Lung (tissue), 12 donors: ENCODE results near the gene CCDC106. TPM values are rescaled to one million over a fixed set of nuclear protein-coding genes. Genes with fewer than 3 reads are reported as not detected.

Experiments used
- ATAC-seq: fragments of 200-7000 bp; cut with Tn5 transposase; one replicate; pipeline ENCODE4 v1.9.1; 2020; ENCODE audit warnings: moderate number of reproducible peaks; ENCODE audit not compliant: insufficient read depth, low FRiP score
- DNase-seq, 3 donors: peaks; one replicate each; pipeline ENCODE4 v3.0.0-alpha.2; 2013 to 2017
- H3K27ac ChIP-seq, 2 donors: one replicate each; pipeline ENCODE4 v1.5.1; 2013; ENCODE audit warnings: mild to moderate bottlenecking in 2 of 2, moderate library complexity in 2 of 2, control low read depth in 1 of 2, inconsistent platforms in 1 of 2, low read depth in 1 of 2, low read length in 1 of 2
- H3K27me3 ChIP-seq, 3 donors: one replicate each; pipeline ENCODE4 v1.5.1; 2013; ENCODE audit warnings: low read length in 2 of 3; ENCODE audit not compliant: control insufficient read depth in 3 of 3, insufficient read depth in 3 of 3
- H3K36me3 ChIP-seq, 4 donors: one replicate each; pipeline ENCODE4 v1.5.1; 2013; ENCODE audit warnings: low read length in 4 of 4, mild to moderate bottlenecking in 1 of 4, moderate library complexity in 1 of 4; ENCODE audit not compliant: control insufficient read depth in 4 of 4, insufficient read depth in 4 of 4
- H3K4me1 ChIP-seq, 5 donors: one replicate each; pipeline ENCODE4 v1.5.1; 2013; ENCODE audit warnings: low read length in 5 of 5, mild to moderate bottlenecking in 2 of 5, moderate library complexity in 1 of 5; ENCODE audit not compliant: control insufficient read depth in 5 of 5, insufficient read depth in 5 of 5
- H3K4me3 ChIP-seq: one replicate; pipeline ENCODE4 v1.5.1; 2013; ENCODE audit warnings: mild to moderate bottlenecking, control low read depth, moderate library complexity
- H3K9ac ChIP-seq, 2 donors: one replicate each; pipeline ENCODE4 v1.5.1; 2013; ENCODE audit warnings: low read length in 2 of 2, control low read depth in 1 of 2; ENCODE audit not compliant: insufficient read depth in 1 of 2
- H3K9me3 ChIP-seq, 4 donors: one replicate each; pipeline ENCODE4 v1.5.1; 2013; ENCODE audit warnings: low read length in 3 of 4, mild to moderate bottlenecking in 1 of 4, moderate library complexity in 1 of 4; ENCODE audit not compliant: control insufficient read depth in 4 of 4, insufficient read depth in 3 of 4
- CTCF ChIP-seq: IDR thresholded peaks from 2 replicates; pipeline ENCODE4 v1.5.1; 2012; ENCODE audit warnings: mild to moderate bottlenecking; ENCODE audit errors: control extremely low read depth, extremely low read depth
- WGBS, 2 donors: extraction: QIAGEN DNeasy Blood & Tissue Kit; methylation state at CpG; one replicate each; pipeline ENCODE4 v1.1.7; 2013; 5-methylcytosine and 5-hydroxymethylcytosine counted together
- polyA plus RNA-seq, 2 donors: library from polyadenylated mRNA; stranded (reverse); fragments of 200-250 nt; gene quantifications; one replicate each; pipeline ENCODE4 v1.2.1, GENCODE V29; 2013
- total RNA-seq, 2 donors: library from RNA; depleted of rRNA in 1 of 2; stranded (reverse); fragments of >200 nt in 1 of 2; gene quantifications; one replicate each; pipeline ENCODE4 v1.2.1, GENCODE V29; 2014 to 2021
- donor health status: control.
- donor health status: control.
- donor health status: Bipolar disorder and iron deficiency.
- donor health status: healthy.
- donor health status: DM: yes; HTN: yes; CAD: no.

Gene CCDC106
- total and polyA plus RNA-seq, 4 donors = 8.3 to 25.9 (median 14.3) TPM

DNA sequence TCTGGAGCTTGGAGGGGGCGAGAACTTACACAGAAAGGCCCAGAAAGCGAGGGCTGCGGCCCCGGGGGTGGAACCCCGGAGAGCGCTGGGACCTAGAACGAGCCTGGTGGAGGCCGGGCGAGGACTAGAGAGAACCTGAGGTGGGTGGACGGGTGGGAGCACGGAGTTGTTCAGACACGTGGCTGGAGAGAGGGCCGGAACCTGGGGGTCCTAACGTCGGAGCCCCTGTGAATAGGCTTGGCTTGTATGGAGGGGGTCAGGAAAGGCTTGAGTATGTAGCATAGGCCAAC lies 4.2 kb upstream of the CCDC106 start:
- Histone ChIP-seq H3K36me3 (peaks cover 0 to 12% (median 3%) of the 10 kb centered on the region in 4 donors), H3K9ac (peak overlapping the region in 1 of 2 donors; percentile 32), H3K9me3 (no peaks in the 10 kb centered on the region), H3K4me1 (peaks cover 6 to 41% (median 20%) of the 10 kb centered on the region in 5 donors), H3K27me3 (no peaks in the 10 kb centered on the region), H3K4me3 (peak overlapping the region; percentile 72), H3K27ac (peak overlapping the region; percentile 42 to 82)
- DNase-seq = no peak
- 1% methylated on average over 15 of the region's 15 CpGs for WGBS, 2 donors
- no peak for TF ChIP-seq CTCF
- no peak for ATAC-seq

- no peak overlapping the region for H3K9ac ChIP-seq
- H3K36me3 ChIP-seq = peaks cover 0 to 12% (median 3%) of the 10 kb centered on the region in 4 donors
- H3K27ac ChIP-seq = peak overlapping the region; percentile 42 to 82
- DNase-seq = no peak
- TF ChIP-seq CTCF = no peak
- ATAC-seq = no peak
- peaks cover 6 to 45% (median 25%) of the 10 kb centered on the region in 5 donors for H3K4me1 ChIP-seq
- H3K4me3 ChIP-seq = peak overlapping the region; percentile 72
- no peaks in the 10 kb centered on the region for H3K27me3 ChIP-seq
- H3K9me3 ChIP-seq = no peaks in the 10 kb centered on the region
- 50 to 65% methylated on average over 12 of the region's 12 CpGs for WGBS, 2 donors
Observed at GRCh38 chr19:55644191-55644833, 3.7 kb upstream of the CCDC106 start.

DNA sequence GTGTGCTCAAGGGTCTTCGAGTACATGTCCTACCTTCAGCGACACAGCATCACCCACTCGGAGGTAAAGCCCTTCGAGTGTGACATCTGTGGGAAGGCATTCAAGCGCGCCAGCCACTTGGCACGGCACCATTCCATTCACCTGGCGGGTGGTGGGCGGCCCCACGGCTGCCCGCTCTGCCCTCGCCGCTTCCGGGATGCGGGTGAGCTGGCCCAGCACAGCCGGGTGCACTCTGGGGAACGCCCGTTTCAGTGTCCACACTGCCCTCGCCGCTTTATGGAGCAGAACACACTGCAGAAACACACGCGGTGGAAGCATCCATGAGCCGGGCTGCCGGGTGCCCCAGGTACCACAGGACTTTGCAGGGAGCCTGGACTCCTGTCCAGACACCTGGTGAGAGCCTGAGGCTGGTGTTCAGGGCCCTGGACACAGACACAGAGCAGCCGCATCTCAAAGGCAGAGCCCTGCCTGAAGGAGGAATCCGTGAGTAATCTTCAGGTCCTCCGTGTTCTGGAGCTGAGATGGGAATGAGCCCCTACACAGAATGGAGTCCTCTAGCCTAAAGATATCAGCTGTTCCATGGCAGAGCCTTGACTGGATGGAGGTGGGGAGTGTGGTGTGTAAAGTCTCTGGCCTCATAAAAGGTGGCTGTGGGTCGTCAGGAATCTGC lies 3.0 kb upstream of the CCDC106 start:
- DNase-seq (no peak), ATAC-seq (no peak)
- Histone ChIP-seq H3K27me3 (no peaks in the 10 kb centered on the region), H3K9me3 (no peaks in the 10 kb centered on the region), H3K9ac (no peak overlapping the region), H3K4me1 (peaks cover 6 to 44% (median 25%) of the 10 kb centered on the region in 5 donors), H3K4me3 (no peak overlapping the region), H3K27ac (no peak overlapping the region), H3K36me3 (peaks cover 0 to 12% (median 3%) of the 10 kb centered on the region in 4 donors)
- TF ChIP-seq CTCF = no peak
- WGBS, 2 donors = 91 to 94% methylated on average over 28 of the region's 28 CpGs
